Measurements from ENCODE around the gene CEP104. TPM values are rescaled to one million over a fixed set of nuclear protein-coding genes. Genes with fewer than 3 reads are reported as not detected.
A peak's percentile ranks its signal among the peaks of the same experiment; 100 is the strongest.

Gene CEP104
- total and polyA plus RNA-seq, 9 of the 15 experiments (the other 6 are each of a cell fraction or from before 2014, with no cell fraction given), result 11.2 to 63.4 (median 42.6) TPM

- TF ChIP-seq EWSR1 (IDR thresholded peaks at IDR 0.05; ENCODE audit: borderline replicate concordance, low read depth, partially characterized antibody) (no peak), CHD1 (IDR thresholded peaks at IDR 0.05; ENCODE audit: low read length) (peak; percentile 19), ATF4 (CRISPR knock-in tag; IDR thresholded peaks at IDR 0.05) (peak; percentile 26; the same call in 1 of the 2 replicates), HES1 (IDR thresholded peaks at IDR 0.05; ENCODE audit: low read depth) (no peak), BCL6 (CRISPR knock-in tag; IDR thresholded peaks at IDR 0.05) (no peak), NFRKB (IDR thresholded peaks at IDR 0.05; ENCODE audit: low read depth) (no peak), EGR1 (conservative IDR thresholded peaks at IDR 0.05) (peak; percentile 46), KAT2B (IDR thresholded peaks at IDR 0.05; ENCODE audit: low read depth, low read length) (no peak), KDM2B (CRISPR knock-in tag; IDR thresholded peaks at IDR 0.05) (no peak), BCLAF1 (IDR thresholded peaks at IDR 0.05; ENCODE audit: borderline replicate concordance in 1 of 2, control insufficient read depth in 1 of 2, low read depth in 2 of 2, low read length in 1 of 2) (no peak), ZNF408 (CRISPR knock-in tag; IDR thresholded peaks at IDR 0.05; ENCODE audit: low read depth) (no peak), SMAD3 (CRISPR knock-in tag; conservative IDR thresholded peaks at IDR 0.05) (0 out of 2 replicates have a peak, but pooled peaks have one; percentile 13), PTBP1 (IDR thresholded peaks at IDR 0.05; ENCODE audit: low read depth, low read length) (0 out of 2 replicates have a peak, but pooled peaks have one; percentile 43), HDAC2 (IDR thresholded peaks at IDR 0.05) (0 out of 2 replicates have a peak, but pooled peaks have one; percentile 9), E4F1 (CRISPR knock-in tag; IDR thresholded peaks at IDR 0.05; ENCODE audit: borderline replicate concordance) (peak; percentile 21; the same call in 1 of the 2 replicates), POLR2G (IDR thresholded peaks at IDR 0.05; ENCODE audit: low read depth, low read length) (peak; percentile 46; the same call in 1 of the 2 replicates), ARID2 (IDR thresholded peaks at IDR 0.05) (no peak), RB1 (IDR thresholded peaks at IDR 0.05; ENCODE audit: low read depth) (peak; percentile 54; the same call in 1 of the 2 replicates), MYBL2 (IDR thresholded peaks at IDR 0.05; ENCODE audit: low read depth) (no peak), MYBL2 (CRISPR knock-in tag; IDR thresholded peaks at IDR 0.05; ENCODE audit: borderline replicate concordance) (no peak), SREBF2 (CRISPR knock-in tag; IDR thresholded peaks at IDR 0.05) (0 out of 2 replicates have a peak, but pooled peaks have one; percentile 44)
These were observed 84.1 kb downstream of the CEP104 start, which contains the start of gene SMIM1 (continued) for GRCh38 chr1:3772715-3773571.
